ENCODE results near the gene STX1B.
"Not testable (repeated sequence)": the region's sequence is repeated elsewhere in the genome, so short reads cannot be mapped to it uniquely, and the experiment has no call there.

GRCh38 chr16:31011815-31012214 lies 1.4 kb upstream of the STX1B start:
- TF ChIP-seq CTCF, POLR2A (IDR thresholded peaks at IDR 0.05): not testable (repeated sequence)
